Thoracic aorta (tissue), 2 donors: Measurements from ENCODE around the gene NT5C1A. TPM values are rescaled to one million over a fixed set of nuclear protein-coding genes. Genes with fewer than 3 reads are reported as not detected.
A peak's percentile ranks its signal among the peaks of the same experiment; 100 is the strongest.

Experiments used
- ATAC-seq: fragments of 150-250 bp; one replicate; pipeline ENCODE4 v1.8.0; 2017; ENCODE audit warnings: low read depth; ENCODE audit not compliant: insufficient number of reproducible peaks, low FRiP score
- DNase-seq: peaks from one replicate; pipeline ENCODE4 v3.0.0-alpha.2; 2020; ENCODE audit warnings: low spot score
- H3K27ac ChIP-seq, 2 donors: fragments of 200-600 bp; sonication (generic); 1 replicate in 1 of 2; 2 replicates in 1 of 2; pipeline ENCODE4 v1.5.1; 2016; ENCODE audit warnings: mild to moderate bottlenecking in 2 of 2, moderate library complexity in 2 of 2
- H3K27me3 ChIP-seq: fragments of 200-600 bp; sonication (generic); replicated peaks from 2 replicates; pipeline ENCODE4 v1.6.0; 2016; ENCODE audit warnings: mild to moderate bottlenecking; ENCODE audit not compliant: insufficient read depth
- H3K36me3 ChIP-seq: fragments of 200-600 bp; sonication (generic); one replicate; pipeline ENCODE4 v1.5.1; 2016
- H3K4me1 ChIP-seq, 2 donors: fragments of 200-600 bp; sonication (generic); 1 replicate in 1 of 2; 2 replicates in 1 of 2; pipeline versions ENCODE4 v1.5.1 to v1.6.0; 2016; ENCODE audit warnings: low read depth in 2 of 2, mild to moderate bottlenecking in 1 of 2; ENCODE audit not compliant: control insufficient read depth in 1 of 2
- H3K4me3 ChIP-seq: fragments of 200-600 bp; sonication (generic); 2 replicates; pipeline ENCODE4 v1.5.1; 2016; ENCODE audit warnings: mild to moderate bottlenecking
- H3K9me3 ChIP-seq: fragments of 200-600 bp; sonication (generic); 2 replicates; pipeline ENCODE4 v1.5.1; 2016
- total RNA-seq, 2 donors: library from RNA; depleted of rRNA; stranded (reverse); fragments of >200 nt; gene quantifications; one replicate each; pipeline versions ENCODE4 v1.1.0 to v1.2.3, GENCODE V29; 2016
- TF ChIP-seq, protein P1 (sequence below): fragments of 200-600 bp; sonication (generic); IDR thresholded peaks from one replicate; pipeline ENCODE4 v1.5.1; 2019; ENCODE audit warnings: antibody characterized with exemption

NT5C1A gene
- total RNA-seq, 2 donors from 2014 or later: 2.8 TPM; not detected in 1

DNA sequence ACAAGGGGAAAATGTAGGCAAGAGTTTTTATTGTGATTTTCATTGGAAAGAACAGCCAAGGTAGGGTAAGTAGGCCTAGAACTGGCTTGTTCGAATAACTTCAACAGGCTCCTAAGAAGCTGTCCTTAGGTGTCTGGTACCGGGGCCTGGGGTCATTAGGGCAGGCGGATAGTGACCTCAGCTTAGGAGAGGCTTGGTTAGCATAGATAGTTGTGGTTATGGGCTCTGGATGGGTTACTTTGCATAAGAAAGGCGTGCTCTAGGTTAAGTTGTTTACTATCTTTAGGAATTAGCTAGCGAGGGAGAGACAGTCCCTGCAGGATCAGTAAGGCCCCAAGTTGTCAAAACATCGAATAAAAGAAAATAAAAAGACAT is 40.0 kb upstream of the NT5C1A start:
- TF ChIP-seq, protein P1, sequence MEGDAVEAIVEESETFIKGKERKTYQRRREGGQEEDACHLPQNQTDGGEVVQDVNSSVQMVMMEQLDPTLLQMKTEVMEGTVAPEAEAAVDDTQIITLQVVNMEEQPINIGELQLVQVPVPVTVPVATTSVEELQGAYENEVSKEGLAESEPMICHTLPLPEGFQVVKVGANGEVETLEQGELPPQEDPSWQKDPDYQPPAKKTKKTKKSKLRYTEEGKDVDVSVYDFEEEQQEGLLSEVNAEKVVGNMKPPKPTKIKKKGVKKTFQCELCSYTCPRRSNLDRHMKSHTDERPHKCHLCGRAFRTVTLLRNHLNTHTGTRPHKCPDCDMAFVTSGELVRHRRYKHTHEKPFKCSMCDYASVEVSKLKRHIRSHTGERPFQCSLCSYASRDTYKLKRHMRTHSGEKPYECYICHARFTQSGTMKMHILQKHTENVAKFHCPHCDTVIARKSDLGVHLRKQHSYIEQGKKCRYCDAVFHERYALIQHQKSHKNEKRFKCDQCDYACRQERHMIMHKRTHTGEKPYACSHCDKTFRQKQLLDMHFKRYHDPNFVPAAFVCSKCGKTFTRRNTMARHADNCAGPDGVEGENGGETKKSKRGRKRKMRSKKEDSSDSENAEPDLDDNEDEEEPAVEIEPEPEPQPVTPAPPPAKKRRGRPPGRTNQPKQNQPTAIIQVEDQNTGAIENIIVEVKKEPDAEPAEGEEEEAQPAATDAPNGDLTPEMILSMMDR: no peak
- H3K4me3 ChIP-seq: no peak overlapping the region
- DNase-seq (no peak), ATAC-seq (no peak)
- no peak overlapping the region for H3K27ac ChIP-seq
- H3K36me3 ChIP-seq: no peaks in the 10 kb centered on the region
- H3K27me3 ChIP-seq: no peaks in the 10 kb centered on the region
- no peaks in the 10 kb centered on the region for H3K9me3 ChIP-seq
- H3K4me1 ChIP-seq: no peaks in the 10 kb centered on the region

DNA sequence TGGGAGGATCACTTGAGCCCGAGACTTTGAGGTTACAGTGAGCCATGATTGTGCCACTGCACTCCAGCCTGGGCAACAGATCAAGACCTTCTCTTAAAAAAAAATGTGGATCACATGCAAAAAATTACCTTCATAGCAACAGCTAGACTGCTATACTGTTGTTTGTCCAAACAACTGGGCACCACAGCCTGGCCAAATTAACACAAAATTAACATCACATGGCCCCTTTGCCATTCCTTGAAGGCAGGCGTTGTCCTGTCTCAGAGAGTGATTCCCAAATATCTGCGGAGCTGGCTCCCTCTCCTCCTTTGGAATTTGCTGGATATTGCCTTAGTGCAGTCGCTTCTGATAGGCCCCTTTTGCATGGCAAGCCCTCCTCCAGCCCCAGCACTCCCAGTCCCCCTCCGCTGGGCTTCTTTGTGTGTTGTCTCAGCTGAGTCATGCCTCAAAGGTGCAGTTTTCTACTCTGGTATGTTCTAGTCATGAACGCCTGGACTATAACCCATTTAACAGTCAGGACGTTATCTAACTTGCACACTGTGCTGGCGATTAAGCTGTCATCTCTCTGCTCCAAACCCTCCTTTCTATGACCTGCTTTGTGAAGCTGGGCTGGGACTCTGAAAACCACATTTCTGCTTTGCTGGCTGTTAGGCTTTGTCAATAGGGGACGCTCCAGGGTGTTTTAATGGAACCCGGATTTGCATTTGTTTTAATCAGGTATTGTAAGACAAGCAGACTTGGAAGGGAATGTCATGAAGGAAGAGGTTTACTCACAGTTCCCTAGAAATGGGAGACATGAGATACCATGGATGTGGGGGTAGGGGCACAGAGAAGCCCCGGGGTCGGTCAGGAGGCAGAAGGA is 39.4 kb upstream of the NT5C1A start:
- TF ChIP-seq, protein P1: no peak
- no peak for ATAC-seq
- Histone ChIP-seq H3K27ac (no peak overlapping the region), H3K36me3 (no peaks in the 10 kb centered on the region), H3K9me3 (no peaks in the 10 kb centered on the region), H3K27me3 (no peaks in the 10 kb centered on the region), H3K4me1 (no peaks in the 10 kb centered on the region), H3K4me3 (no peak overlapping the region)
- DNase-seq: no peak

DNA sequence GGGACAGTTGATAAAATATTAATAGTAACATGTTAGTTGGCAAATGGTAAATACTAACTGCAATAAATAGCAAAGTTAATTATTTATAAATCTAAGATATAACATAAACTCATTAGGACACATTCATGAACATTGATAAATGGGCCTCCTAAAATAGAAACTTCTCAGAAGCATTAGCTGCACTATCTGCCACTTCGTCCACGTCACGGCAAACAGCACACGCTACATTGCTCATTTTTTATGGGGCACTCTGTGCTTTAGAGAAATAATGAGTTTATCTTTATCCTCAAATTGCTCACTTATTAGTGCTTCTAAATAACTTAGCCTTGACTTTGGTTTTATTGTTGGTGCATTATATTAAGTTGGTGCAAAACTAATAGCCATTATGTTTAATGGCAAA is 35.6 kb upstream of the NT5C1A start:
- DNase-seq (no peak), ATAC-seq (no peak)
- TF ChIP-seq, protein P1: no peak

DNA sequence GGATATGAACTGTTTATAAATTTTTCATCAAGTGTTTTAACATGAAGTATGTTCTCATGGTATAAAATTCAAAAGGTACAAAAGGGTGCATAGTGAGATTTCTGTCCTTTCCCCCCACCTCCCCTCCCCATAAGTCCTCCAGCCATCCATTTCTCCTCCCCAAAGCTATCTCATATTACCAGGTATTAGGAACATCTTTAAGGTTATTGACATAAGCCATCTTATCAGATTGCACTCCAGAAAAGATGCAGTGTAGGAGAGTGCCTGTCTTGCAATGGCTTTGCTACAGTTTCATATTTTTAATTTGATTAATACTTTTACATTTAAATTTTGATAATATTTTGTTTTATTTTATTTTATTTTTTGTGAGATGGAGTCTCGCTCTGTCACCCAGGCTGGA is 32.9 kb upstream of the NT5C1A start:
- H3K36me3 ChIP-seq: no peaks in the 10 kb centered on the region
- no peaks in the 10 kb centered on the region for H3K9me3 ChIP-seq
- H3K27ac ChIP-seq: no peak overlapping the region
- no peaks in the 10 kb centered on the region for H3K27me3 ChIP-seq
- DNase-seq: no peak
- TF ChIP-seq, protein P1: no peak
- ATAC-seq: no peak
- H3K4me1 ChIP-seq: peaks cover 0 to 18% of the 10 kb centered on the region in 2 donors
- H3K4me3 ChIP-seq: no peak overlapping the region

More for the DNA sequence above, 35.6 kb upstream of the NT5C1A start:
- no peak overlapping the region for H3K4me3 ChIP-seq
- H3K27me3 ChIP-seq: no peaks in the 10 kb centered on the region
- H3K27ac ChIP-seq: no peak overlapping the region
- no peaks in the 10 kb centered on the region for H3K36me3 ChIP-seq
- no peaks in the 10 kb centered on the region for H3K4me1 ChIP-seq
- H3K9me3 ChIP-seq: no peaks in the 10 kb centered on the region

DNA sequence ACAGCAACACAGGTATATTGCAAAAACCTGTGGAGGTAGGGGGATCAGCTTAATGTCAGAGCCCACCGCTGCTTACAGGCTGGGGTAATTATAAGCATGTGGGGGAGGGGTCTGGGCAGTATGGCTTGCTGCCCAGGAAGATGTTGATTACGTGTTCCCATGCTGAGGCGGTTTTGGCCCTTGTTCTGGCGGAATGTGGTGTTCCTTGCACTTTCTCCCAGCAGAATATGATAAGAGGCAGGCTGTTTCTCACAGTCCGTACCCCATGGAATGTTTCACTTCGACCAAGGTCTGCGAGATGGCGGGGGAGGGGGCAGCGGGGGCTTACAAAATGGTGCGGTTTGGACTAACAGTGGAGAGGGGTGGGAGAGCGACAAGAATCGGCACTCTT is 29.1 kb upstream of the NT5C1A start:
- ATAC-seq (peak; percentile 55), DNase-seq (no peak)
- Histone ChIP-seq H3K36me3 (no peaks in the 10 kb centered on the region), H3K4me1 (peaks cover 0 to 18% of the 10 kb centered on the region in 2 donors), H3K27ac (peak overlapping the region in 1 of 2 donors; percentile 53), H3K4me3 (peak overlapping the region; percentile 61), H3K27me3 (no peaks in the 10 kb centered on the region), H3K9me3 (no peaks in the 10 kb centered on the region)
- TF ChIP-seq, protein P1: no peak
